MG63 (cell line): ENCODE measurements around the gene ARHGAP18. TPM values are rescaled to one million over a fixed set of nuclear protein-coding genes. Genes with fewer than 3 reads are reported as not detected.
A peak's percentile ranks its signal among the peaks of the same experiment; 100 is the strongest.

Experiments used
- DNase-seq: peaks from one replicate; pipeline ENCODE4 v3.0.0-alpha.2; 2020
- H3K27me3 ChIP-seq: fragments of 250-450 bp; sonication (Bioruptor Pico); 2 replicates; pipeline ENCODE4 v1.5.1; 2020; ENCODE audit warnings: mild to moderate bottlenecking, moderate library complexity
- H3K36me3 ChIP-seq: fragments of 250-450 bp; sonication (Bioruptor Pico); 2 replicates; pipeline ENCODE4 v1.5.1; 2020; ENCODE audit warnings: mild to moderate bottlenecking, moderate library complexity
- H3K4me3 ChIP-seq: fragments of 250-450 bp; sonication (Bioruptor Pico); 2 replicates; pipeline ENCODE4 v1.5.1; 2020; ENCODE audit warnings: mild to moderate bottlenecking, moderate library complexity
- H3K9me3 ChIP-seq: fragments of 250-450 bp; sonication (Bioruptor Pico); 2 replicates; pipeline ENCODE4 v1.5.1; 2020; ENCODE audit warnings: mild to moderate bottlenecking, moderate library complexity
- total RNA-seq: library from RNA; depleted of rRNA; stranded (reverse); fragments of >200 nt; shearing (Covaris generic); gene quantifications from 2 replicates; pipeline ENCODE4 v1.2.3, GENCODE V29; 2014; ENCODE audit warnings: low replicate concordance

The ARHGAP18 gene
- total RNA-seq, 1 experiment from 2014 or later = 31.7 TPM

GRCh38 chr6:129701721-129702455 lies 8.1 kb downstream of the ARHGAP18 start:
- Histone ChIP-seq H3K9me3 (no peaks in the 10 kb centered on the region), H3K27me3 (no peaks in the 10 kb centered on the region), H3K36me3 (peaks cover 7% of the 10 kb centered on the region), H3K4me3 (no peak overlapping the region)
- DNase-seq = peak; percentile 20

GRCh38 chr6:129700666-129701065 lies 9.3 kb downstream of the ARHGAP18 start:
- Histone ChIP-seq H3K36me3 (no peaks in the 10 kb centered on the region; the same call in none of the 2 replicates), H3K9me3 (no peaks in the 10 kb centered on the region), H3K4me3 (no peak overlapping the region), H3K27me3 (no peaks in the 10 kb centered on the region)
- DNase-seq = no peak

GRCh38 chr6:129699659-129700058 lies 10.3 kb downstream of the ARHGAP18 start:
- Histone ChIP-seq H3K9me3 (no peaks in the 10 kb centered on the region), H3K36me3 (no peaks in the 10 kb centered on the region; the same call in 1 of the 2 replicates), H3K4me3 (no peak overlapping the region), H3K27me3 (no peaks in the 10 kb centered on the region)
- DNase-seq = no peak

- H3K36me3 ChIP-seq = no peaks in the 10 kb centered on the region; the same call in 1 of the 2 replicates
- H3K9me3 ChIP-seq = no peaks in the 10 kb centered on the region
- DNase-seq = no peak
- H3K4me3 ChIP-seq = no peak overlapping the region
- no peaks in the 10 kb centered on the region for H3K27me3 ChIP-seq
Measured at GRCh38 chr6:129698430-129698829, 11.5 kb downstream of the ARHGAP18 start.

GRCh38 chr6:129697788-129698187 lies 12.2 kb downstream of the ARHGAP18 start:
- Histone ChIP-seq H3K4me3 (no peak overlapping the region), H3K27me3 (no peaks in the 10 kb centered on the region), H3K36me3 (no peaks in the 10 kb centered on the region; the same call in 1 of the 2 replicates), H3K9me3 (no peaks in the 10 kb centered on the region)
- no peak for DNase-seq

GRCh38 chr6:129696843-129697242 lies 13.1 kb downstream of the ARHGAP18 start:
- no peak overlapping the region for H3K4me3 ChIP-seq
- no peak for DNase-seq
- H3K36me3 ChIP-seq = no peaks in the 10 kb centered on the region; the same call in 1 of the 2 replicates
- H3K9me3 ChIP-seq = no peaks in the 10 kb centered on the region
- H3K27me3 ChIP-seq = no peaks in the 10 kb centered on the region

- Histone ChIP-seq H3K4me3 (no peak overlapping the region), H3K27me3 (no peaks in the 10 kb centered on the region), H3K36me3 (no peaks in the 10 kb centered on the region; the same call in 1 of the 2 replicates), H3K9me3 (no peaks in the 10 kb centered on the region)
- no peak for DNase-seq
Measured at GRCh38 chr6:129696028-129696418, 14.0 kb downstream of the ARHGAP18 start.

GRCh38 chr6:129695373-129696027 lies 14.5 kb downstream of the ARHGAP18 start:
- no peak overlapping the region for H3K4me3 ChIP-seq
- no peaks in the 10 kb centered on the region for H3K9me3 ChIP-seq
- H3K36me3 ChIP-seq = no peaks in the 10 kb centered on the region; the same call in 1 of the 2 replicates
- no peak for DNase-seq
- H3K27me3 ChIP-seq = no peaks in the 10 kb centered on the region

GRCh38 chr6:129694036-129694435 lies 15.9 kb downstream of the ARHGAP18 start:
- H3K27me3 ChIP-seq = no peaks in the 10 kb centered on the region
- no peak overlapping the region for H3K4me3 ChIP-seq
- no peak for DNase-seq
- H3K36me3 ChIP-seq = no peaks in the 10 kb centered on the region
- no peaks in the 10 kb centered on the region for H3K9me3 ChIP-seq

- no peaks in the 10 kb centered on the region; the same call in 1 of the 2 replicates for H3K36me3 ChIP-seq
- no peaks in the 10 kb centered on the region for H3K27me3 ChIP-seq
- no peaks in the 10 kb centered on the region for H3K9me3 ChIP-seq
- no peak overlapping the region for H3K4me3 ChIP-seq
- no peak for DNase-seq
Measured at GRCh38 chr6:129692467-129692866, 17.5 kb downstream of the ARHGAP18 start.

- DNase-seq = no peak
- Histone ChIP-seq H3K9me3 (no peaks in the 10 kb centered on the region), H3K27me3 (no peaks in the 10 kb centered on the region), H3K4me3 (no peak overlapping the region), H3K36me3 (no peaks in the 10 kb centered on the region; the same call in 1 of the 2 replicates)
Measured at GRCh38 chr6:129691709-129692108, 18.3 kb downstream of the ARHGAP18 start.

GRCh38 chr6:129691043-129691640 lies 18.8 kb downstream of the ARHGAP18 start:
- Histone ChIP-seq H3K36me3 (no peaks in the 10 kb centered on the region; the same call in 1 of the 2 replicates), H3K9me3 (no peaks in the 10 kb centered on the region), H3K27me3 (no peaks in the 10 kb centered on the region), H3K4me3 (no peak overlapping the region)
- DNase-seq = no peak

GRCh38 chr6:129686941-129687627 lies 22.9 kb downstream of the ARHGAP18 start:
- no peak for DNase-seq
- H3K36me3 ChIP-seq = no peaks in the 10 kb centered on the region; the same call in none of the 2 replicates

GRCh38 chr6:129685662-129686031 lies 24.3 kb downstream of the ARHGAP18 start:
- no peaks in the 10 kb centered on the region for H3K9me3 ChIP-seq
- no peaks in the 10 kb centered on the region for H3K27me3 ChIP-seq
- no peaks in the 10 kb centered on the region; the same call in none of the 2 replicates for H3K36me3 ChIP-seq

More at GRCh38 chr6:129686941-129687627, 22.9 kb downstream of the ARHGAP18 start:
- Histone ChIP-seq H3K4me3 (no peak overlapping the region), H3K9me3 (no peaks in the 10 kb centered on the region), H3K27me3 (no peaks in the 10 kb centered on the region)

GRCh38 chr6:129684903-129685661 lies 24.9 kb downstream of the ARHGAP18 start:
- no peak for DNase-seq
- H3K9me3 ChIP-seq = no peaks in the 10 kb centered on the region
- no peaks in the 10 kb centered on the region; the same call in none of the 2 replicates for H3K36me3 ChIP-seq
- no peak overlapping the region for H3K4me3 ChIP-seq
- H3K27me3 ChIP-seq = no peaks in the 10 kb centered on the region

More at GRCh38 chr6:129685662-129686031, 24.3 kb downstream of the ARHGAP18 start:
- DNase-seq = no peak
- H3K4me3 ChIP-seq = no peak overlapping the region

GRCh38 chr6:129684323-129684884 lies 25.6 kb downstream of the ARHGAP18 start:
- H3K9me3 ChIP-seq = no peaks in the 10 kb centered on the region
- DNase-seq = no peak

More at GRCh38 chr6:129684323-129684884, 25.6 kb downstream of the ARHGAP18 start:
- Histone ChIP-seq H3K36me3 (no peaks in the 10 kb centered on the region; the same call in none of the 2 replicates), H3K27me3 (no peaks in the 10 kb centered on the region), H3K4me3 (no peak overlapping the region)
